GM12891 (cell line): Measurements from ENCODE around the gene PSMB2.

ENCODE experiments used
- PAX5 ChIP-seq: IDR thresholded peaks from 2 replicates; pipeline ENCODE4 v1.6.1; 2011; ENCODE audit warnings: low read length, moderate library complexity, mild to moderate bottlenecking; ENCODE audit not compliant: insufficient read depth, severe bottlenecking
- POLR2A ChIP-seq: IDR thresholded peaks from 2 replicates; pipeline ENCODE4 v1.6.1; 2011; ENCODE audit warnings: low read depth, low read length, control low read depth
- POLR2AphosphoS5 ChIP-seq: IDR thresholded peaks from 2 replicates; pipeline ENCODE4 v1.6.1; 2011; ENCODE audit warnings: low read depth, low read length, control low read depth
- POU2F2 ChIP-seq: IDR thresholded peaks from 2 replicates; pipeline ENCODE4 v1.6.1; 2011; ENCODE audit warnings: low read depth, mild to moderate bottlenecking, control low read depth, low read length, moderate library complexity
- SPI1 ChIP-seq: IDR thresholded peaks from 2 replicates; pipeline ENCODE4 v1.6.1; 2011; ENCODE audit warnings: low read depth, low read length, control low read depth
- TAF1 ChIP-seq: IDR thresholded peaks from 2 replicates; pipeline ENCODE4 v1.6.1; 2011; ENCODE audit warnings: low read depth, low read length, control low read depth

GRCh38 chr1:35603468-35603867, 37.9 kb downstream of the PSMB2 start:
- TF ChIP-seq TAF1 (no peak), SPI1 (no peak), POLR2A (no peak), POLR2AphosphoS5 (no peak), POU2F2 (no peak), PAX5 (no peak)
